HG03442 (cell line): Measurements from ENCODE around the gene ATP6V0E1.
A peak's percentile ranks its signal among the peaks of the same experiment; 100 is the strongest.
"Not testable (repeated sequence)": the region's sequence is repeated elsewhere in the genome, so short reads cannot be mapped to it uniquely, and the experiment has no call there.

Source experiments
- ATAC-seq: cut with Tn5 transposase; IDR thresholded peaks from one replicate; pipeline ENCODE4 v1.9.1; 2021; ENCODE audit warnings: mild to moderate bottlenecking, moderate library complexity; ENCODE audit not compliant: unreplicated experiment

The ATP6V0E1 gene

GRCh38 chr5:173001229-173001841, 17.8 kb downstream of the ATP6V0E1 start:
- ATAC-seq, result peak; percentile 86

GRCh38 chr5:173003360-173003759, 19.8 kb downstream of the ATP6V0E1 start:
- ATAC-seq, result no peak

GRCh38 chr5:173004013-173004412, 20.4 kb downstream of the ATP6V0E1 start:
- ATAC-seq, result no peak

- ATAC-seq, result no peak
Observed at GRCh38 chr5:173004447-173004846, 20.9 kb downstream of the ATP6V0E1 start.

GRCh38 chr5:173010021-173010420, 26.4 kb downstream of the ATP6V0E1 start:
- ATAC-seq, result no peak

GRCh38 chr5:173010547-173011464, 27.2 kb downstream of the ATP6V0E1 start:
- ATAC-seq, result no peak

- no peak for ATAC-seq
Observed at GRCh38 chr5:173011566-173011965, 28.0 kb downstream of the ATP6V0E1 start.

GRCh38 chr5:173012882-173013281, 29.3 kb downstream of the ATP6V0E1 start:
- no peak for ATAC-seq

GRCh38 chr5:173014671-173015070, 31.1 kb downstream of the ATP6V0E1 start:
- ATAC-seq, result no peak

GRCh38 chr5:173015192-173015591, 31.6 kb downstream of the ATP6V0E1 start:
- no peak for ATAC-seq

GRCh38 chr5:173015598-173016455, 32.3 kb downstream of the ATP6V0E1 start:
- no peak for ATAC-seq

- no peak for ATAC-seq
Observed at GRCh38 chr5:173016598-173017046, 33.1 kb downstream of the ATP6V0E1 start.

GRCh38 chr5:173017087-173017486, 33.5 kb downstream of the ATP6V0E1 start:
- ATAC-seq, result not testable (repeated sequence)

- no peak for ATAC-seq
Observed at GRCh38 chr5:173018358-173018757, 34.8 kb downstream of the ATP6V0E1 start.

GRCh38 chr5:173020154-173020581, 36.6 kb downstream of the ATP6V0E1 start:
- no peak for ATAC-seq

GRCh38 chr5:173020643-173021042, 37.1 kb downstream of the ATP6V0E1 start:
- ATAC-seq, result no peak

- no peak for ATAC-seq
Observed at GRCh38 chr5:173025651-173026050, 42.1 kb downstream of the ATP6V0E1 start.

- ATAC-seq, result no peak
Observed at GRCh38 chr5:173027905-173028304, 44.3 kb downstream of the ATP6V0E1 start.

- ATAC-seq, result no peak
Observed at GRCh38 chr5:173028811-173029327, 45.3 kb downstream of the ATP6V0E1 start.

- no peak for ATAC-seq
Observed at GRCh38 chr5:173029499-173029921, 45.9 kb downstream of the ATP6V0E1 start.

- not testable (repeated sequence) for ATAC-seq
Observed at GRCh38 chr5:173032096-173032495, 48.5 kb downstream of the ATP6V0E1 start.
